ENCODE data around the gene BANP.
"Not testable (repeated sequence)": the region's sequence is repeated elsewhere in the genome, so short reads cannot be mapped to it uniquely, and the experiment has no call there.

BANP gene

DNA sequence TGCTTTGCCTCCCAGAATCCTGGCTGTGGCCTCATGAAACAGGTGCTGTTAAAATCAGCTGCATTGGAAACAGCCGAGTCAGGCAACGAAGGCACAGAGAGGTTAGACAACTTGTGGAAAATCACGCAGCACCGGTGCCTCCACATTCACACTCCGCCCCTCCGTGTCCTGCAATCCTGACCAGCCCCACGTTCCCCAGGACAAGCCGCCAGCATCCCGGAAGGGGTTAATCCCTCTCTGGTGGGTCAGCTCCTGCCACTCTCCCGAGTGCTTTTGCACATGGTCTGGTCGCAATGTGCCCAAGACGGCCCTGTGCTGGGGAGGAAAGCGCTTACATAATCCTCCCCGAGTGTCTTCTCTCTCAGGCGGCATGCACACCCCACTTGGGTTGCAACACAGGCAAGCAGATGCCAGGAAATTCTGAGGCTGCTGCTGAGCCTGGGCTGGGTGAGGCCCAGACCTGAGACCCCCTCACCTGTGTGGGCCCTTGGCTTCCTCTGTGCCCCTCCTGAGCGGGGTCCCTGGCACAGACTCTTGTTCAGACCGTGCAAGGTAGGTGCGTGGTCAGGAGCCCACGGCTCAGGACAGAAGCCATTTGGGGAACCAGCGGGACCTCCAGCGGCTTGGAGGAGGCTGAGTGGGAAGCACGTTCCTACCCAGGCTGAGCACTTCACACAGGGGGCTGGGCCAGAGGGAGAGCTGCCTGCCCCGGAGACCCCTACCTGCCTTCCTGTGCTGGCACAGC lies 138.6 kb downstream of the BANP start:
- DNase-seq = not testable (repeated sequence)

DNA sequence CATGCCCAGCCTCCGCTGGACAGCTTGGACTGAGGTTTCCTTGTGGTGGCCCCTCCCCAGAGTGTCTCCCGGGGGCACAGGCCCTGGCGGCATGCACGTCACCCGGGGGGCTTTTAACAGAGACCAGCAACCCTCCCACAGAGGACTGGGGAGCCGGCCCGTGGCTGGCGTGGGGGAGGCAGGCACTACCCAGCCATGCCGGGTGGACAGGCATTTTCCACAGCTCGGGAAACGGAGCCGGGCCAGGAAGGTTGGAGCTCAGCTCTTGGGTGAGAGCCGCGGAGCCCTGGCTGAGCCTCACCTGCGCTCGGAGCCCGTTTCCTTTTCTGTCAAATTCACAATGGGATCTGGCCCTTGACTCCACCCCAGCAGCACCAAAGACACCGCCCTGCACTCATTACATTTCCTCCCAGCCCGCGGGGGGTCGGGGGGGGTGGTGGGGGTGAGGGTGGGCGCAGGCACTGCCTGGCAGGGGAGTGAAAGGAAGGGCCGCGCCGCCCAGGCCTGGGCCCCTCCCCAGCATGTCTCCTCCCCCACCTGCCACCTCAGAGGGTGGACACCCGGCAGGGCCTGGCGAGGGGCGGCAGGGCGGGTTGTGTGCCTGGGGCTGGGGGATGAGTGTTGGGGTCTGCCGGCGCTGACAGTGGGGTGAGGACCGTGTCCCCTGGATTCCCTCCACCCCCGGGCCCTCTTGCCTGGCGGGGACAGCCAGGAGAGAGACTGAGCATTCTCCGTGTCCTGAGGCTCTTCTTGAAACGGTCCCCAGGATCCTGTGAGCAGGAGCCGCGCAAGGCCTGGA lies 139.3 kb downstream of the BANP start:
- not testable (repeated sequence) for DNase-seq

DNA sequence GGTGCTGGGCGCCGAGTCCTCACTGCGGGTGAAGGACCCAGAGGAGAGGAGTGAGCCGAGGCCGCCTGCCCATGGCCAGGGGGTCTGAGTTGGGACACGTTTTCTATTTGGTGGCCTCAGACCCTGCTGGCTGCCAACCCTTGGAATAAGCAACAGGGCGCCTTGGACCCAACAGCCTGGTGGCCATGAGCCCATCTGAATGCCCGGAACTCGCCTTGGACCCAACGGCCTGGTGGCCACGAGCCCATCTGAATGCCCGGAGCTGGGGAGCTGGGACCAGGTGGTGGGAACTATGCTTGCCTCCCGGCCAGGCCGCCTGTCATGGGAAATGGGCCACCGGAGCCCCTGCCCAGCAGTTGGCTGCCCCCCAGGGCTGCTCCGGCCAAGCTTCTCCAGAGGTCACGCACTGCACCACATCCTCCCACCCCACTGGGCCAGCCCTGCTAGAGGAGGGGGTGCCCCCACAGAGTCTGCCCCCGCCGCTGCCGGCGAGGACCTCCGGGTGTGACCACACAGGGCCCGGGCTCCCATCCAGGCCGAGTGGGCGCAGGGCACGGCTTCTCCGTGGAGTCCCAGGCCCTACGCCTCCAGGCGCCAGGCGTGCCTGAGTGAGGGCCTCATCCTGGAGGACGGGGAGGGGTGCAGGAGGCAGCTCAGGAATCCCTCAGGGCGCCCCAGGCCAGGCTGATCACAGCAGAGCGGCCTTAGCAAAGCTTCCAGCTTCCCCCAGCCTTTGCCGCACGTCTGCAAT lies 140.2 kb downstream of the BANP start:
- DNase-seq = not testable (repeated sequence)

- not testable (repeated sequence) for DNase-seq
Measured at GRCh38 chr16:88091972-88092302, 140.7 kb downstream of the BANP start.

- DNase-seq = not testable (repeated sequence)
Measured at GRCh38 chr16:88092791-88093555, 141.7 kb downstream of the BANP start.

DNA sequence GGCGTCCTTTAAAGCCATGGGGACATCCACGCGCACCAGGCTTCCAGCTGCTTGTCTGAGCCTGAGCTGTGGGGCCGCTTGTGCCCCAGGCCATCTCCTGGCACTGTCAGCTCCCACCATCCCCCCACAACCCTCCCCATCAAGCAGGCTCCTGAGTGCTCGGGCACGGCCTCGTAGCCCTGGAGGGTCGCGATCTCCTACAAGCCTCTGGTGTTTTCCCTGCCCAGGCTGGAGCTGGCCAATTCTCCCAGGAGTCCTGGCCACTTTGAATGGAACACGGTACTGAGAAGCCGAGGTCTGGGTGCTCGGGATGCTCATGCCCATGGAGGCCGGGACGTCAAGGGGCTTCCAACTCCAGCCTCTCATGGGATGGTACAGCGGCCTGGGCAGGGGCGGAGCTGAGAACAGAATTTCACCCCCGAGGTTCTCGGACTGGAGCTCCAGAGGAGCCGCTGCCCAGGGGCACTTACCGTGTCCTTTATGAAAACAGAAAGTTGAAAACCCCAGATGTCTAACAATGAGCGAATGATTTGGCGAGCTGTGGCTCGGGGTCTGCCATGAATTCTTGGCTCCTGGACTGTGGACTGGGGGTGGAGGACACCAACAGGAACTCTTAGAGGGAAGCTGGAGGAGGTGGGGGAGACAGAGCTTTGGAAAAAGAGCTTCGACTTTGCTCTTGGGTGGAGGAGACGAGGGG lies 142.5 kb downstream of the BANP start:
- DNase-seq = not testable (repeated sequence)

DNA sequence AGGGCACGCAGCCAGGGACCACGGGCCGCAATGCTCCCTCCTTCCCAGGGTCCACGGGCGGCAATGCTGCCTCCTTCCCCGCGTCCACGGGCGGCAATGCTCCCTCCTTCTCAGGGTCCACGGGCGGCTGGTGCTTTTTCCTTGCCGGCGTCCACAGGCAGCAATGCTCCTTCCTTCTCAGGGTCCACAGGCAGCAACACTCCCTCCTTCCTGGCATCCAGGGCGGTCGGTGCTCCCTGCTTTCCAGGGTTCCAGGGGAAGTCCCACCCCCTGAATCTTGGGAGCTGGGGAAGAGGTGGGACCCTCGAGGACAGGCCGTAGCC lies 143.0 kb downstream of the BANP start:
- not testable (repeated sequence) for DNase-seq

- DNase-seq = not testable (repeated sequence)
Measured at GRCh38 chr16:88094900-88095299, 143.7 kb downstream of the BANP start.

GRCh38 chr16:88096659-88097058 lies 145.4 kb downstream of the BANP start:
- not testable (repeated sequence) for DNase-seq

DNA sequence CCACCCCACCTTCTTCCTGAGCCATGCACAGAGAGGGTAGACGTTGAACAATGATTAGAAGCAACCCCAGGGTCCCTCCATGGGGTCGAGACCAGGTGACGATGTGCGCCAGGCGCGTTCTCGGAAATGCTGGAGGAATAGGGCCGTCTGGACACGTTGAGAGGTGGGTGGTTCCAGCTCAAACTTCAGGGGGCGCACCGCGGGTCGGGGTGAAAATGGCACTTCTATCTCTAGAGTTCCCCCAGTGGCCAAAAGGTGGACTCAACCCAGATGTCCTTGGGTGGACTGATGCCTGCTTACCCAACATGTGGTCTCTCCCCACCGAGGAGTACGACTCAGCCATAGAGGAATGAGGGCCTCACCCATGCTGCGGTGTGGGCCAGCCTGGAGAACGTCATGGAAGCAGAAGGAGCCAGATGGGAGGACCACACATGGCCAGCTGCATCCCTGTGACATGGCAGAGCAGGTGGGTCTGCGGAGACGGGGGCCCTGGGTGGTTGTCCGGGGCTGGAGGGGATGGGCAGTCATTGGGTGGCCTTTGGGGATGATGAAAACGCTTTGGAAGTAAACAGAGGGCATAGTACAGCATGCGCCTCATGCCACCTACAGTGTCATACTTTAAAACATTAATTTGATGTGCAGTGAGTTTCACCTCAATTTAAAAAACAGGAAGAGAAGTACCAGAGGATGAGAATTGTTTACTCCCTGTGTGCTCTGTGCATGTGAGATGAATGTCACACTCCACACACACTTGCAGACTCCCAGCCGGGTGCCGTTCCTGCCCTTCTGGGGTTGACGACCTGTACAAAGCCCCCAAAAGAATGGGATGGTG lies 147.7 kb downstream of the BANP start:
- not testable (repeated sequence) for DNase-seq

DNA sequence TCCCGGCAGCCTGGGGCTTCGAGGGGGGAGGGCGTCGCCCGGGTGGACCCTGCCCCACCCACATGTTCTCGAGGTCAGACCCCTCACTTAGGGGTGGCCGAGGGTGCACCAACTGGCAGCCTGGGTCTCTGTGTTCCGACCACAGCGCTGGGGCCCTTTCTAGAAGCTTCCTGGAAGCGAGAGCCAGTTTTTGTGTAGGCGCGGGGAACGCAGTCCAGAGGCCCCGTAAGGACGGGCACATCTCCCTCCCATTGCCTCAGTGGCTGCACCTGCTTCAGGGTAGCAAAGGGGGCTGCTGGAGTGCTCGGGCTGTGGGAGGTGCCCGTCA lies 148.3 kb downstream of the BANP start:
- no peak for DNase-seq

- DNase-seq = not testable (repeated sequence)
Measured at GRCh38 chr16:88099956-88100355, 148.7 kb downstream of the BANP start.

DNA sequence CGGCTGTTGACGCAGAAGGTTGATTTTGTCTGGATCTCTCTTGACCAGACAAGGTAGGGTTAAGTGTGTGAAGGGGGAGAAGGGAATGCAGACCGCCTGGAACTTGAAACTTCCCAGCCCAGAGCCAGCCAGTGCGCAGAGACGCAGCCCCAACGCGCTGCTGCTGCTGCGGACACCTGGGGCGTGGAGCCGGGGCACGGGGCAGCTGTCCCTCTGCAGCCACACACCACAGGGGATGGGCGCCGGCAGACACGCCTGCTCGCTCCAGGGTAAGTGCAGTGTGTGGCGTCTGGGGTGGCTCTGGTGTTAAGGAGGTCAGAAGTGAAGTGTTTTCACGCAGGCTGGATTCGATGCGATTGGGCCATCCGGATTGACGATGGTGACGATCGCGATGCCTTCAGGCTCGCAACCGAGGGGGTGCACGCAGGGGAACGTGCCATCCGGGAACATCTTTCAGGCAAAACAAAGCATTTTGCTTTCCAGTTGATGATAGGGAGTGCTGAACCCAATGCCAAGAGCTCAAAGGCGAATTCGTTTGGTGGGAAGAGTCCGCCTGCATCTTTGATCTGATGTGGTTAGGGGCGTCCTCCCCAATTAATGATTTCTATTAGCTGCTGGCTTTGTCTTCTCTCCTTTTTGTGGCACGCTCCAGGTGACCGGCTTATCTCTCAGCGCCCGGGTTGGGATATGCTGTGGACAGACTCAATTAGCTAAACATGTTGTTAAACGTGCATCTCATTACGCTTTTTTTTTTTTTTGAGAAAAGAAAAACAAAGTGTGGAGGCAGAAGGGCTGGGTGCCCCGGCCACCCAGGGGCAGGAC lies 149.8 kb downstream of the BANP start:
- not testable (repeated sequence) for DNase-seq

GRCh38 chr16:88101623-88102105 lies 150.4 kb downstream of the BANP start:
- DNase-seq = not testable (repeated sequence)

DNA sequence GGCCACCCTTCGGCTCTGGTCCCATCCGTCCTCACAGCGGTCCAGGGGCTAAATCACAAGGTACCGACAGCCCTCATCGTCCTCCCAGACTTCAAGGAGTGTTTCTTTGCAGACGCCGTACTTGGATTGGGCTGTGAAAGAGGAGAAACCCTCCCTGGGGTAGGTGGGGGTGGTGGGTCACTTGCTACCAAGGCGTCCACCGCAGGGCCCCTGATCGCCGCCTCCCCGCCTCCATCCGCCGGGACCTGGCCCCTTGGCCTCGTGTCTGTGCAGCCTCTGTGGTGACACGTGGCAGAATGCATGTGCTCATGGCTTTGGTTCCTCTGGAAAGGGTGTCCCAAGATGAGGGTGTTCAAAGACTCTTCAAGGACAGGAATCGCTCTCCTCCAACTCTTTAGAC lies 151.4 kb downstream of the BANP start:
- DNase-seq = no peak

DNA sequence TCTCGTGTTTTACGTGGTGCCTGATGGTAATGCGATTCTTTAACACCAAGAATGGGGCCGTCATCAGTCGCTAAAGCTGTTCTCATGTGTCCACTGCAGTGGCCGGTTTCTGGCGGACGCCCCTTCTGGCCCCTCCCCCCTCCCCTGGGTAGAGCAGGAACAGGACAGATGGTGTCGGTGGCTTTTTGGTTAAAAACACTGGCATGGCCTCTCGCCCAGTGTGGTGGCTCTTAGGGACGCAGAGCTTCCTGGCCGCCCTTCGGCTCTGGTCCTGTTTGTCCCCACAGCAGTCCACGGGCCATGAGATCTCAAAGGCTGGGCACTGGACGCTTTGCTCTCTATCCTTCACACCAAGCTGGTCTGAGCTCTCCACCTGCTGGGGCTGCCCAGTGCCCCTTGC lies 151.8 kb downstream of the BANP start:
- no peak for DNase-seq

DNA sequence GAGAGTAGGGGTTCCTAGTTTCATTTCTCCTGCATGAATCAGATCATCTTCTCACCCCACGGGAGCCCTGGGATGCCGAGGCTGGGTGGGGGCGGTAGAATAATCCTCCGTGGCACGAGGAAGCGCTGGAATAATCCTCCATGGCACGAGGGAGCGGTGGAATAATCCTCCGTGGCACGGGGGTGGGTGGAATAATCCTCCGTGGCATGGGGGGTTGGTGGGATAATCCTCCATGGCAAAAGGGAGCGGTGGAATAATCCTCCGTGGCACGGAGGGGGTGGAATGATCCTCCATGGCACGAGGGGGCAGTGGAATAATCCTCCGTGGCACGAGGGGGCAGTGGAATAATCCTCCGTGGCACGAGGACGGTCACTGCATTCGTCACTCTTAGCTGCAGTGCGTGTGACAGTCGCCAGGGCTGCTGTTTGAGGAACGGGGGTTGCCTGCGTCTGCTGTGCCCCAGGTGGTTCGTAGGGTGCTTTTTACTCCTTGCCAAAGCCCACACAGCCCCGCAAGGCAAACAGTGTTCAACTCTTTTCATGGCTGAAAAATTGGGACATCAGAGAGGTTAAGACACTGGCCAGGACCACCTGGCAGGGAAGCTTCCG lies 152.5 kb downstream of the BANP start:
- no peak for DNase-seq

- not testable (repeated sequence) for DNase-seq
Measured at GRCh38 chr16:88104363-88104762, 153.1 kb downstream of the BANP start.

GRCh38 chr16:88105574-88106140 lies 154.4 kb downstream of the BANP start:
- DNase-seq = not testable (repeated sequence)

All from T1000 (cell line).